HG03139 (cell line): Measurements from ENCODE around the gene NKPD1.

Source experiments
- ATAC-seq: cut with Tn5 transposase; IDR thresholded peaks from one replicate; pipeline ENCODE4 v1.9.1; 2021; ENCODE audit not compliant: unreplicated experiment

Gene NKPD1

GRCh38 chr19:45175515-45176345, 14.9 kb upstream of the NKPD1 start:
- no peak for ATAC-seq

DNA sequence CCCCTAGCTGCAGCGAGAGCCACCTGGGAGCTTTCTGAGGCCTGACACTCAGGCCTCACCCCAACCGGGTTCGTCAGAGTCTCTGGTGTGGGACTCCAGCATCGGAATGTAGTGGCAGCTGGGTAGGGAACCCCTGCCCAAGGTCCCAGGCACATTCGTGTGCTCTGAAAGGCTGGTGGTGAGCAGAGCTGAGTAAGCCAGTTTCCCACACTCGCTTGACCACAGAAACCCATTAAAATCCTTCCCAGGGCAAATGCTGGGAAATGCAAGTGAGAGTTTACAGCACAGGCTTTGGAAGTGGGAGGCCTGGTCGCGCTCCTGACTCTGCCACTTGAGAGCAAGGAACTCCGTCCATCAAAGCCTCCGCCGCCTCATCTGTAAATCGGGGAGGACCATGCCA, 13.0 kb upstream of the NKPD1 start:
- no peak for ATAC-seq

DNA sequence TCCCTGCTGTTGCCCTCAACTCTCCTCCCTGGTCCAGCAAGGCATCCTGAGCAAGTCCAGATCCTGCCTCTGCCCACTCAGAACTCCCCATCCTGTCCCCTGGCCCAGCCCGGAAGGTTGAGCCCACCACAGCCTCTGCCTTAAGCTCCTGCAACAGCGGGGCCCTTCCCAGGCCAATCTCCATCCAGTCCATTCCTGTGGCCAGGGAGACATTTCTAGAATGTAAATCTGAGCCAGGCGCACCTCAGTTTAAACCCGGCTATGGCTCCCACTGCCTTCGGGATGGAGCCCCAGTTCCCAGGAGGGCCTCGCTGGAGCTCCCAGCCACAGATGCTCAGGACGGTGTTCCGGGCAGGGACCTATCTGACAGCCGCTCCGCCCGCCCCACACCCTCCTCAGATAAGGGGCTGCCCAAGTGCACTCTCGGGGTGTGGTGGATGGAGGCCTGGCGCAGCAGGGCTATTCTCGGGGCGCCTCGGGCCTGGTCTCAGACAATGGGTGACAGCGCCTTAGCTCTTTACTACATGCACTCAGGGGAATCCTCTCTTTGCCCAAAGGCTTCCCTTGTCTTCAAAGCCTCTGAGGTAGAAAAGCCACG, 11.9 kb upstream of the NKPD1 start:
- no peak for ATAC-seq

GRCh38 chr19:45172173-45172572, 11.4 kb upstream of the NKPD1 start:
- ATAC-seq, result no peak

DNA sequence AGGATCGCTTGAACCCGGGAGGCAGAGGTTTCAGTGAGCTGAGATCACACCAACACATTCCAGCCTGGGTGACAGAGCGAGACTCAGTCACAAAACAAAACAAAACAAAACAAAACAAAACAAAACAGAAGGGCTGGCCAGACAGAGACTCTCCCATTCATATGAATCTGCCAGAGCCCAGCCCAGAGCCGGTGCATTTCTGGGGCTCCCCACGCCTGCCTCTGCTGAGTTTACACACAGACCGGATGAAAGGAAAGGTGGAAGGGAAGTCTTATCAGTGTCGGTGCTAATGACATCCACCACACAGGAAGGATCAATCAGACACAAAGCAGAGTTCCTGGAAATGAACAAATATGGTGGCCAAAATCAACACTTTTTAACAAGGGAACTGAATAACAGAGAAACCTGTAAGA, 10.4 kb upstream of the NKPD1 start:
- no peak for ATAC-seq

DNA sequence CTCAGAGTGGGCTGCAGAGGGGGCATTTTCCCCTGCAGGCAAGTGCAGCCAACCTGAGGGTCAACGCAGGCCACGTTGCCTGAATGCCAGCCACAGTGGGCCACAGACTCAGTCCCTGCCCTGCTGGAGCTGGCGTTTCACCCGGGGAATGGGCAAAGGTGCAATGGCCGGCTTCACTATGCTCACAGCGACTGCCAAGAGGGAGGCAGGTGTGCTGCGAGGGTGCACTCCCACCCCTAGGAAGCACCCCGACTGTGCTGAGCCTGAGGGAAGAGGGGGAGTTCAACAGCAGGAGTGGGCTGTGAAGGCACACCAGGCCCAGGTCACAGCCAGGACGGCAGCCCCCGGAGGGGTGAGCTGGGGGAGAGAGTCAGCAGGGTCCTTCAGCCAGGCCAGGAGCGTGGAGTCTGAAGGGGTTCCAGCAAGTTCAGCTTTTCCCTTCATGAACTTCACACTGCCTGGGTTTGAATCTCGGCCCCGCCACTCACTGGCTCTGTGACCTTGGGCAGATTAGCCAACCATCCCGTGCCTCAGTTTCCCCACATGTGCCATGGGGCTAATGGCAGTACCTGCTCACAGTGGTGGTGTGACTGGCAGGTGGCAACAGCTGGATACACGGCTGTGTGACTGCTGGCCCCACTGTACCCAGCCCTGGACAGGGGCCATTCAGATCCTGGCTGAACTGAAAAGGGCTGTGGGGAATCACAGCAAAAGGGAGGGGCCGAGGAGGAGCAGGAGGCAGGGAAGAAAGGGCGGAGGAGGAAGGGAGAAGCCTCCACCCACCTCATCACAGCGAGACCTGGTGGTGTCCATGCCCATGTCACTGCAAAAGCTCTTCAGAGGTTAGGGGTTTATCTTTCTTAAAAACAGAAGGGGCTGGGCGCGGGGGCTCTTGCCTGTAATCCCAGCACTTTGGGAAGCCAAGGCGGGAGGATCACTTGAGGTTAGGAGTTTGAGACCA, 9.6 kb upstream of the NKPD1 start:
- ATAC-seq, result no peak

DNA sequence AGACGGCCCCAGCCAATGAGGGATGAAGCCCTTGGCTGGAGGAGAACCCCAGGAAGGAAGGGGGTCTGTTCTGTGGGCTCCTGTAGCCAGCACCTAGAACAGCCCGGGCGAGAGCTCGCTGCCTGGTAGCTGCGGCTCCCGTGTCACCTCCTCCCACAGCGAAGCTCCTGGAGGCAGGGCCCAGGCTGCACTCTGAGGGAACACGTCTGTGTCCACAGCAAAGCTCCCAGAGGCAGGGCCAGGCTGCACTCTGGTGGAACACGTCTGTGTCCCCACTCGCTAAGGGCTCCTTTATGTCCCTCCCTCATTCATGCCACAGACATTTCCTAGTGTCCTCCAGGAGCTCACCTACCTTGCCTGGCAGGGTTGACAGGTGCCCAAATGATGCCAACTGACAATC, 8.8 kb upstream of the NKPD1 start:
- no peak for ATAC-seq

- ATAC-seq, result no peak
These were observed 8.1 kb upstream of the NKPD1 start for GRCh38 chr19:45168767-45169351.

DNA sequence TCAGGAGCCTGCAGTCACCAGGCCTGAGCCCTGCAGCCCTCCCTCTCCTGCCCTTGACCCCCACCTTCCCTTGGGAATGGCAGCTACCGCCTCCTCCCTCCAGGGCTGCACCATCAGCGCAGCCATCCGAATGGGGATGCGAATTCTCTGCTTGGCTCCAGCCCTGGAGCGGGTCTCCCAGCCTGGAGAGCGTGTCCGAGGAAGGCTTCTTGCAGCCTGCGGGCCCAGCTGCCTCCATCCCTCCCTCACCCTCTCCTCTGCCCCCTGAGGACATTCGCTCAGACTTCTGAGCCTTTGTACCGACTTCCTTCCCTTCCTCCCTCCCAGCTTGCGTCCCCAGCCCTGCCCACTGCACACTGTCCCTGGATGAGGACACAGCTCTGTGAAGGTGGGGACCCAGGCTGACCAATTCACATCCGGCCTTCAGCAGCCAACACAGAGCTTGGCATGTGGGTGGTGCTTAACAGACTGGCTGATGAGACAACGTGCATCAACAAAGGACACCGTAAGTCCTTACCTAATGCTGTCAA, 6.0 kb upstream of the NKPD1 start:
- no peak for ATAC-seq

GRCh38 chr19:45164577-45165335, 4.0 kb upstream of the NKPD1 start:
- peak; percentile 54 for ATAC-seq

- no peak for ATAC-seq
These were observed 3.1 kb upstream of the NKPD1 start for GRCh38 chr19:45163751-45164460.

GRCh38 chr19:45163156-45163555, 2.4 kb upstream of the NKPD1 start:
- no peak for ATAC-seq

- ATAC-seq, result no peak
These were observed 1.9 kb upstream of the NKPD1 start for GRCh38 chr19:45162608-45163143.

- no peak for ATAC-seq
These were observed 1.2 kb upstream of the NKPD1 start for GRCh38 chr19:45161738-45162607.

DNA sequence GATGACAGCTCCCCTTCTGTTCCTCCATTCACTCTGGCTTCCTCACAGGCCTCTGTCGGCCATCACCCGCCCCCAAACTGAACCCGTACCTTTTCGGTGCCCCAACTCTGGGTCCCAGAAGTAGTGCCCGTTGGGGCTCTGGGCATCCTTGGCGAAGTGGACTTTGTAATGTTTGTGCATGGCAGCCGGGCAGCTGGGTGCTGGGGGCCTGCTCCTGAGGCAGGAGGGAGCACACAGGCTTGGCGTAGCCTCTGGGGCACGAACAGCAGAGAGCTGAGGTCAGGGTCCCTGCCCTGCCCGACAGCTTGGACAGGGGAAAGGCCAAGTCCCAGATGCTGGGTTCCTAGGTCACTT, 834 bp downstream of the NKPD1 start:
- ATAC-seq, result no peak

DNA sequence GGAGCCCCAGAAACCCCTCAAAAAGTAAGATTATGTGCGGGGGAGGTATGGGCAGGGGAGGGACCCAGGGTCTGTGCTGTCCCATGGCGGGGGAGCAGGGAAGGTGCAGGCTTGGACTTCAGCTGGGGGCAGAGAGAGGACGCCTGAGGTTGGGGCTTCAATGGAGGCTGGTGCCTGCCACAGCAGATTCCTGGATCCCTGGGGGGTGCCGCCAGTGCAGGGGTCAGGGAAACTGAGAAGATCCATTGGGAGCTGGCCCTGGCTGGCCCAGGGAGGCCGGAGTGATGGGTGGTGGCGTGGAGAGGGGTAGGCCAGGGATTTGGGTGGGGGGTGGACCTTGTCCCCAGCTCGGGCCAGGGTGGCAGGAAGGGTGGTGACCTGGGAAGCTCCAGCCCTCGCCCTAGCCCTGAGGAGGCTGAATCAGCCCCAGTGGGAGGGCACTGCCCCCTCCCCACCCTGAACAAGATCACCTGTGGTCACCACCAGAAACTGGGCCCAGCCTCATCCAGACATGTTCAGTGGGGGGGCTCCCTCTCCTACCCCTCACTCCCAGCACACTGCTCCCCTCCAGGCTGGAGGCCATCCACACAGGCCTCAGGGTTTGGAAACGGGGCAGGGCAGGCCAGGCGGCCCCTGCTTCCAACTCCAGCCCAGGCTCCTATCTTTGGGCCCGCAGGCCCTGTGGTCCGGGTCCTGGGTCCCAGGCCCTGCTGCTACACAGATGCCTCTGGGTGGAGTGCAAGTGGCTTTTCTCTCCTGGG, 1.4 kb downstream of the NKPD1 start:
- ATAC-seq, result no peak

GRCh38 chr19:45158503-45159209, 2.1 kb downstream of the NKPD1 start:
- no peak for ATAC-seq
